ENCODE measurements around the gene CRYBB1. TPM values are rescaled to one million over a fixed set of nuclear protein-coding genes. Genes with fewer than 3 reads are reported as not detected.

CRYBB1 gene
- total and polyA plus RNA-seq, 5 donors from 2014 or later = not detected

DNA sequence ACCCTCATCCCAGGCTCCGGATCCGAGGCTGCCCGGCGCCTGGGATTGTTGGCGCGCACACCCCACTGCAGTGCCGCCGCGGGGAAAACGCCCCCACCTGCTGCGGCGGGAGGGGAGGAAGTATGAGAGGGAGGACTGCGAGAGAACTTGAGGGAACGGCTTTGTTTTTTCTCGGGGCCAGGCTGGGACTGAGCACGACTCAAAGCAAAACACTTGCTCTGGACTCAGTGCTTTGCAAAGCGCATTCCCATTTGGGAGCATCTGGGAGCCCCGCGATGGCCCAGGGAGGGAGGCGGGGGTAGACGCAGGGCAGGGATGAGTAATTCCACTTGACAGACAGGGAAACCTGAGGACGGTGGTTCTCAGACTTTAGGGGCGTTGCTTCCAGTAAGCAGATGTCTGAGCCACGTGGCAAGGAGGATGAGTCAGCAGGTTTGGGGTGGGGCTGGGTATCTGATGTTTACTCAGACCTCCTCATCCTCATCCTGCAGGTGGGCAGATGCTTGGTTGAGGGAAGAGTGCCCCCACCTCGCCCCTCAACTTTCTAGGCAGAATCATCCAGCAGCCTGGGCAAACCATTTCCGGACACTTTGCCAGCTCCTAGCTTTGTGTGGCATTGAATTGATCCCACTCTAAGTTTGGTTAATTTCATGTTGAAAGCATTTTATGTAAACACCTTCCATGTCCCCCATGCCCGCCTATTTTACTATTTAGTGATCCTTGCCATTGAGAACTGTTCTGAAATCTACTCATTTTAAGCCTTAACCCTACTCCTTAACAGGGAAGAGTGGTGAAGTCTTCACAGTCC is 41.0 kb upstream of the CRYBB1 start:
- Mint-ChIP-seq H3K27me3 (peaks cover 11% of the 10 kb centered on the region), H3K4me1 (peaks cover 9 to 54% (median 35%) of the 10 kb centered on the region in 4 donors), H3K9me3 (no peaks in the 10 kb centered on the region), H3K27ac (peak overlapping the region; percentile 87 to 98 (median 88)), H3K4me3 (peak overlapping the region; percentile 92 to 97 (median 95)), H3K36me3 (no peaks in the 10 kb centered on the region)
- Histone ChIP-seq H3K27me3 (ENCODE audit: control insufficient read depth, insufficient read depth, low read length) (no peaks in the 10 kb centered on the region), H3K9me3 (ENCODE audit: control insufficient read depth in 2 of 2, low read length in 2 of 2) (no peaks in the 10 kb centered on the region), H3K4me3 (ENCODE audit: low read depth, low read length) (peak overlapping the region; percentile 91), H3K4me1 (ENCODE audit: control insufficient read depth, insufficient read depth, low read length, poor library complexity, severe bottlenecking) (peaks cover 32% of the 10 kb centered on the region), H3K36me3 (ENCODE audit: control insufficient read depth, insufficient read depth, low read length) (peaks cover 11% of the 10 kb centered on the region), H3K27ac (ENCODE audit: insufficient read depth, low read length, poor library complexity, severe bottlenecking) (peak overlapping the region; percentile 51)
- peak; percentile 48 to 90 (median 57) for DNase-seq
- ATAC-seq (ENCODE audit: low read depth in 2 of 2) = peak; percentile 83 to 86

DNA sequence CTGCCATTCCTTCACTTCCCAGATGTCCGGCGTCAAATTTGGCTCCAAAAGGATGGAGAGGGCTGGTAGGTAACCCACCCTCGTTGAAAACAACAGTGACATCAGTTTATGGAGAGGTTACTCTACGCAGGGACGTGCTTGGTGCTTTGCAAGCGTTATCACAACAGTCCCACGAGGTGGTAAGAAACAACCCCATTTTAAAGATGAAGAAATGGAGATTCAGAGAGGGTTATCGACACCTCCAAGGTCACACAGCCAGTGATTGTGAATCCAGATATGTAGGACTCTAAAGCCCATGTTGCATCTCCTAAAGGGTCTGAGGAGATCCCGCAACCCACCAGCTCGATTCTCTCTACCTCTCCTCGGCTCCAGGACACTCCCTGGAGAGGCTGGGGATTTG is 40.3 kb upstream of the CRYBB1 start:
- DNase-seq = peak in 1 of 3 donors; percentile 48
- Mint-ChIP-seq H3K4me1 (peaks cover 9 to 48% (median 31%) of the 10 kb centered on the region in 4 donors), H3K27me3 (peaks cover 17% of the 10 kb centered on the region), H3K27ac (peak overlapping the region; percentile 88 to 98 (median 92)), H3K36me3 (no peaks in the 10 kb centered on the region), H3K4me3 (peak overlapping the region; percentile 92 to 97 (median 95)), H3K9me3 (no peaks in the 10 kb centered on the region)
- Histone ChIP-seq H3K4me1 (ENCODE audit: control insufficient read depth, insufficient read depth, low read length, poor library complexity, severe bottlenecking) (peaks cover 32% of the 10 kb centered on the region), H3K36me3 (ENCODE audit: control insufficient read depth, insufficient read depth, low read length) (peaks cover 5% of the 10 kb centered on the region), H3K9me3 (ENCODE audit: control insufficient read depth in 2 of 2, low read length in 2 of 2) (no peaks in the 10 kb centered on the region), H3K27ac (ENCODE audit: insufficient read depth, low read length, poor library complexity, severe bottlenecking) (peak overlapping the region; percentile 51), H3K27me3 (ENCODE audit: control insufficient read depth, insufficient read depth, low read length) (no peaks in the 10 kb centered on the region), H3K4me3 (ENCODE audit: low read depth, low read length) (peak overlapping the region; percentile 91)
- peak; percentile 22 to 30 for ATAC-seq (ENCODE audit: low read depth in 2 of 2)

DNA sequence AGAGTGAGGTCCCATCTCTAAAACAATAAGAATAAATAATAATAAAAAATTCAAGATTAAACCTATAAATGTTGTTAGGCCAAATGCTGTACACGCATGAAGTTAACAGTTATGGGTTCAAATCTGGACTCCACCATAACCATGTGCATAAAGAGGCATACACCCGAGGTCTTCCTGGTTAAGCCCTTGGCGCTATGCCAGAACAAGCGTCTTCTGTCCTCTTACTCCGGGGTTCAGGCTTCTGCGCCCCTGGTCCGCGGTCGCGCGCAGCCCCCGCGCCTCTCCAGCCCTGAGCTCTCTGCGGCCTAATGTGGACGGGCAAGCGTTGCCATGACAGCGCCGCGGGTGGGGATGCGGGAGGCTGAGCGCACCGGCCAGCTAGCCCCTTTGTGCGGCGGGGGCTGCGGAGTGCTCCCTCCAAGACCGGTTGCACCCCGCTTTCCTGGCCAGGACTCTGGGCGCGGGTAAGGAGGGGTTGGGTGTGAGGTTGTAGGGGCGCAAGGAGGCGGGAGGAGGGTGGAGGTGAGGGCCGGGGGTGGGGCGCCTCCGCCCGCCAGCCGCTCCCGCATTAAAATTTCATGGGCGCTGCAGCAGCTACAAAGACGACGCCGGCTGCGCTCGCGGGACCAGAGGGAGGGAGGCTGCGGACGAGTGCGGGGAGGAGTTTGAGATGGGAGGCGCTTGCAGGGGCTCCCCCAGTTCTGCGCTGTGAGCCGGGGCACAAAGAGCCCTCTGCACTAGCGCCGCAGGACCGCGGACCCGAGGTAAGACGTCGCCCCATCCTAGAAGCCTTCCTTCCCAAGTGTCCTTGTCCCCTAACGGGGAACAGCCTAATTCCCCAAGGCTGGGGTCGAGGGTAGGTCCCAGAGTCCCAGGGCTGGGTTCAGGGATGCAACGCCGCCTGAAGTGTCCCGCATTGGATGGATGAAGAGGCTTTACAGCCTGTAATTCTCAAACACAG is 39.3 kb upstream of the CRYBB1 start, which contains the start of gene MIAT:
TSS of gene MIAT (plus strand) at position 698 of the 961 bp plus-strand sequence.
- H3K27me3 ChIP-seq (ENCODE audit: control insufficient read depth, insufficient read depth, low read length) = no peaks in the 10 kb centered on the region
- peak; percentile 72 to 78 for ATAC-seq (ENCODE audit: low read depth in 2 of 2)
- H3K9me3 ChIP-seq (ENCODE audit: control insufficient read depth in 2 of 2, low read length in 2 of 2) = no peaks in the 10 kb centered on the region
- H3K4me3 Mint-ChIP-seq = peak within 1 kb of the TSS; percentile 92 to 97 (median 95)
- peaks cover 32% of the 10 kb centered on the region for H3K4me1 ChIP-seq (ENCODE audit: control insufficient read depth, insufficient read depth, low read length, poor library complexity, severe bottlenecking)
- H3K36me3 Mint-ChIP-seq = no peaks in the 10 kb centered on the region
- H3K27ac ChIP-seq (ENCODE audit: insufficient read depth, low read length, poor library complexity, severe bottlenecking) = peak within 1 kb of the TSS; percentile 51
- H3K36me3 ChIP-seq (ENCODE audit: control insufficient read depth, insufficient read depth, low read length) = peaks cover 4% of the 10 kb centered on the region
- H3K4me1 Mint-ChIP-seq = peaks cover 4 to 39% (median 27%) of the 10 kb centered on the region in 4 donors
- peak; percentile 63 to 86 (median 69) for DNase-seq
- H3K27me3 Mint-ChIP-seq = peaks cover 25% of the 10 kb centered on the region
- no peaks in the 10 kb centered on the region for H3K9me3 Mint-ChIP-seq
- H3K27ac Mint-ChIP-seq = peak within 1 kb of the TSS; percentile 88 to 98 (median 92)
- H3K4me3 ChIP-seq (ENCODE audit: low read depth, low read length) = peak within 1 kb of the TSS; percentile 91

DNA sequence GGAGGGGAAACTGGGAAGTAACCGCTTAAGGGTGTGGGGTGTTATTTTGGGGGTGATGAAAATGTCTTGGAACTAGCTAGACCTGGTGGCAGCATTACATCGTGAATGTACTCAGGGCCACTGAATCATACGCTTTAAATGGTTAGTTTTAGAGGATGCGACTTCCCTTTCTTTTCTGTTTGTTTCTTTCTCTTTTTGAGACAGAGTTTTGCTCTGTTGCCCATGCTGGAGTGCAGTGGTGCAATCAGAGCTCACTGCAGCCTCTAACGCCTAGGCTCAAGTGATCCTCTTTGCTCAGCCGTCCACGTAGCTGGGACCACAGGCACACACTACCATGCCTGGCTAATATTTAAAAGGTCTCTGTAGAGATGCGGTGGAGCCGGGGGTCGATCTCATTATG is 34.0 kb upstream of the CRYBB1 start:
- H3K4me3 Mint-ChIP-seq = no peak overlapping the region
- H3K27ac Mint-ChIP-seq = no peak overlapping the region
- Histone ChIP-seq H3K36me3 (ENCODE audit: control insufficient read depth, insufficient read depth, low read length) (no peaks in the 10 kb centered on the region), H3K4me1 (ENCODE audit: control insufficient read depth, insufficient read depth, low read length, poor library complexity, severe bottlenecking) (peaks cover 28% of the 10 kb centered on the region), H3K27ac (ENCODE audit: insufficient read depth, low read length, poor library complexity, severe bottlenecking) (no peak overlapping the region), H3K4me3 (ENCODE audit: low read depth, low read length) (no peak overlapping the region), H3K9me3 (ENCODE audit: control insufficient read depth in 2 of 2, low read length in 2 of 2) (no peaks in the 10 kb centered on the region), H3K27me3 (ENCODE audit: control insufficient read depth, insufficient read depth, low read length) (no peaks in the 10 kb centered on the region)
- no peaks in the 10 kb centered on the region for H3K36me3 Mint-ChIP-seq
- peaks cover under 1 to 27% (median 14%) of the 10 kb centered on the region in 4 donors for H3K4me1 Mint-ChIP-seq
- H3K27me3 Mint-ChIP-seq = peaks cover 31% of the 10 kb centered on the region
- no peaks in the 10 kb centered on the region for H3K9me3 Mint-ChIP-seq
- no peak for DNase-seq
- ATAC-seq (ENCODE audit: low read depth in 2 of 2) = no peak

DNA sequence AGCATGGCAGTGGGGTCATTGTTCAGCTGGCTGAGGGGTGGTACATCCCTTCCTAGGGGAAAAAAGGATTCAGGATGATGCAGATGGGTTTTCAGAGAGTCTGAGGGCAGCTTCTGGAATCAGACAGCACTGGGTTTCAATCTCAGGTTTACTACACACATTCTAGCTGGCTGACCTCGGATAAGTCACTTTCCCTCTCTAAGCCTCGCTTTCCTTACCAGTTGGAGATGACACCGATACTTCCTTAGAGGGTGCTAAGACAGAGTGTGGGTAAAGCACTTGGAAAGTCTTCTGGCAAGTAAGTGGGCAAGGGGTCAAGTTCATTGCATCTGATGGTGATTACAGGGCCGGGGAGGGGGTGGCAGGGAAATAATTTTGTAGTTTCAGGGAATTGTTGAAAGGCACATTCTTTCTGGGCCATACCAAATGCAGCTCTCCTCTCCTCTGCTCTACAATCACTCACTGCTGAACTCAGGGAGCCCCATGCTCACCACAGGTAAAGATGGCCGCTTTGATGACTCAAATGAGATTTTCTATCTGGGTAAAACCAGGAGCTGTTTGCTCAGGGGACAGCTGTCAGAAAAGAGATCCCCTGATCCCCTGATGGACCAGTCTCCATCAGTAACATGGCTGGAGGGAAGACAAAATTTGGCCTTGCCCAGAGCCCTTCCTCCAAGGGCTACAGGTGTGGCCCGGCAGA is 33.0 kb upstream of the CRYBB1 start:
- Histone ChIP-seq H3K36me3 (ENCODE audit: control insufficient read depth, insufficient read depth, low read length) (no peaks in the 10 kb centered on the region), H3K27me3 (ENCODE audit: control insufficient read depth, insufficient read depth, low read length) (no peaks in the 10 kb centered on the region), H3K27ac (ENCODE audit: insufficient read depth, low read length, poor library complexity, severe bottlenecking) (no peak overlapping the region), H3K4me1 (ENCODE audit: control insufficient read depth, insufficient read depth, low read length, poor library complexity, severe bottlenecking) (peaks cover 26% of the 10 kb centered on the region), H3K4me3 (ENCODE audit: low read depth, low read length) (no peak overlapping the region), H3K9me3 (ENCODE audit: control insufficient read depth in 2 of 2, low read length in 2 of 2) (no peaks in the 10 kb centered on the region)
- Mint-ChIP-seq H3K4me1 (peaks cover 5 to 36% (median 18%) of the 10 kb centered on the region in 4 donors), H3K27me3 (peaks cover 31% of the 10 kb centered on the region), H3K36me3 (no peaks in the 10 kb centered on the region), H3K27ac (no peak overlapping the region), H3K9me3 (no peaks in the 10 kb centered on the region), H3K4me3 (no peak overlapping the region)
- no peak for ATAC-seq (ENCODE audit: low read depth in 2 of 2)
- no peak for DNase-seq

DNA sequence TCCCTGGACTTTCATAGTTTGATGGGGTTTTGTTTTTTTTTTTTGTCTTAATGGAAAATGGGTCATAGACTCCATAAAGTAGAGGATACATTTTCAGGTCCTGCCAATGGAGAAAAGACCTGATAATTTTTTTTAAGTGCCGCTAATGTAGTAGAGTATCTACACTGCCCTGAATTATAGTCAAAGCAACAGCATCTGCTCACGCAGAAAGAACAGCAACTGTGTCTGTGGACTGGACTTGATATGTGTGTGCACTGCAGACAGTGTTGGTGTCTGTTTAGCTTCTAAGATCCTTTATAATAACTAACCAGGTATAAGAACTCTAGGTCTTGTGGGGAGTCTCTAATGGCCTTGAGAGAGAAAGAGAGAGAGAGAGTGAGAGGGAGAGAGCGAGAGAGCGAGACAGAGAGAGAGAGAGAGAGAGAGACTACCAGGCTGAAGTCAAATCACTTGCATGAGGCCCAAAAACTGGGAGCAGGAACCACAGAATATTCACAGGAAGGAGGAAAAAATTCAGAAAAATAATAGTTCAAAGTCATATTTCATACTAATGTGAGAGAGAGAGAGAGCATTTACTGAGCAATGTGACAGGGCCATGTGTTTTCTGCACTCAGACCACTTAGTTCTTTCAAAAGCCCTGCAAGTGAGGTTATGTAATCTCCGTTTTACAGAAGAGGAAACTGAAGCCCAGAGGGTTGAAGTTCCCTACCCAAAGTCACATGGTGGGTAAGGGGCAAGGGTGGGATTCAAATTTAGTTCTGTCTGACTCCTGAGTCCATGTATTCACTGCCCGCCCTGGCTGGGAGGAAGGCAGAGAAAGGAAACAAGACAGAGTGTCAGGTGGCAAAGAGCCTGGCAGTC is 30.9 kb upstream of the CRYBB1 start:
- H3K4me3 ChIP-seq (ENCODE audit: low read depth, low read length) = peak overlapping the region; percentile 24
- peaks cover 43% of the 10 kb centered on the region for H3K4me1 ChIP-seq (ENCODE audit: control insufficient read depth, insufficient read depth, low read length, poor library complexity, severe bottlenecking)
- Mint-ChIP-seq H3K27ac (peak overlapping the region in 2 of 3 donors; percentile 1 to 88), H3K36me3 (no peaks in the 10 kb centered on the region), H3K9me3 (no peaks in the 10 kb centered on the region), H3K4me3 (peak overlapping the region; percentile 11 to 66 (median 32)), H3K4me1 (peaks cover 17 to 57% (median 36%) of the 10 kb centered on the region in 4 donors), H3K27me3 (peaks cover 19% of the 10 kb centered on the region)
- H3K36me3 ChIP-seq (ENCODE audit: control insufficient read depth, insufficient read depth, low read length) = no peaks in the 10 kb centered on the region
- ATAC-seq (ENCODE audit: low read depth in 2 of 2) (no peak), DNase-seq (no peak)
- no peak overlapping the region for H3K27ac ChIP-seq (ENCODE audit: insufficient read depth, low read length, poor library complexity, severe bottlenecking)
- no peaks in the 10 kb centered on the region for H3K9me3 ChIP-seq (ENCODE audit: control insufficient read depth in 2 of 2, low read length in 2 of 2)
- no peaks in the 10 kb centered on the region for H3K27me3 ChIP-seq (ENCODE audit: control insufficient read depth, insufficient read depth, low read length)

Measured in CD4-positive, CD25-positive, alpha-beta regulatory T cell (primary cell).